GM18870 (cell line): ENCODE results near the gene PTPN13.

Experiments used
- ATAC-seq: cut with Tn5 transposase; IDR thresholded peaks from one replicate; pipeline ENCODE4 v1.9.1; 2021; ENCODE audit warnings: moderate library complexity; ENCODE audit not compliant: unreplicated experiment

Gene PTPN13

DNA sequence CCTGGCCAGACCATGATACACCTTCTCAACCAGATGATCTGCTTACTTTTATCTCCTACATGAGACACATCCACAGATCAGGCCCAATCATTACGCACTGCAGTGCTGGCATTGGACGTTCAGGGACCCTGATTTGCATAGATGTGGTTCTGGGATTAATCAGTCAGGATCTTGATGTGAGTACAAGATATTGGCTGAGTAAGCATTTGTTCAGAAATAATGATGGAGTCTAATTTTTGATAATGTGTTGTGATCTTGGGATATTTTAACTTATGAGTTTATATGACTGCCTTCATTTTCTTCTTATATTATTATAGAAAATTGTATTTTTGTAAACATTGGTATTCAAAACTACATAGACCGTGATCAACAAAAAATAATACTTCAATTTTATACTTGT, 215.7 kb downstream of the PTPN13 start:
- no peak for ATAC-seq

DNA sequence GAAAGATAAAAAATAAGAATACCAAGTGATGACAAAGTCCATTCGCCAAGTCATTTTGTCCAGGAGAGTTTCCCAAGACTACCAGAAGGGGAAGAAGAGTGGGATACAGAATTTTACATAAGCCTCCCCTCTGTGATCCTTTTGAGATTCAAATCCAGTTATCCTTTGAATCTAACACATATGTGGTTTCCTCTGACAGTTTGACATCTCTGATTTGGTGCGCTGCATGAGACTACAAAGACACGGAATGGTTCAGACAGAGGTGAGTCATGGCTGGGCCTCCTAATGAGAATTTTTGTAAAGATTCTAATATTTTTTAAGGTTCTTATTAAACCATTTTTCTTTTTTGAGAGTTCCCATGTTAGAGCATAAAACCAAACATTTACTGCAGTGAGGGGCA, 216.7 kb downstream of the PTPN13 start:
- ATAC-seq: no peak

DNA sequence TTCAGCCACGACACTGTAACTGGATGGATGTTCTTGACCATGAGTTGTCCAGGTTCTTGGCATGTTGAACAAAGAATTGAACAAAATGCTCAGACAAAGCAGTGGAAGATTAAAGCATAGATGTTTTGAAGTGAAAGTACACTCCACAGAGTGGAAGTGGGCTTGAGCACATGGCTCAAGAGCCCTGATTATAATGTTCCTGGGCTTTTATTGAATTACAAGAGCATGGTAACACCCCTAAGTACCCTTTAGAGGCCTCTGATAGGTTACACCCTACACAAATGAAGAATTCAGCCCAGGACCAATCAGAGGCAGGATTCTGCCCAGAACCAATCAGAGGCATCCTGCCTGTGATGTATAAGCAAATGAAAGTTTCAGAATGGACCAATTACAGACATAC, 221.5 kb downstream of the PTPN13 start:
- ATAC-seq: no peak

DNA sequence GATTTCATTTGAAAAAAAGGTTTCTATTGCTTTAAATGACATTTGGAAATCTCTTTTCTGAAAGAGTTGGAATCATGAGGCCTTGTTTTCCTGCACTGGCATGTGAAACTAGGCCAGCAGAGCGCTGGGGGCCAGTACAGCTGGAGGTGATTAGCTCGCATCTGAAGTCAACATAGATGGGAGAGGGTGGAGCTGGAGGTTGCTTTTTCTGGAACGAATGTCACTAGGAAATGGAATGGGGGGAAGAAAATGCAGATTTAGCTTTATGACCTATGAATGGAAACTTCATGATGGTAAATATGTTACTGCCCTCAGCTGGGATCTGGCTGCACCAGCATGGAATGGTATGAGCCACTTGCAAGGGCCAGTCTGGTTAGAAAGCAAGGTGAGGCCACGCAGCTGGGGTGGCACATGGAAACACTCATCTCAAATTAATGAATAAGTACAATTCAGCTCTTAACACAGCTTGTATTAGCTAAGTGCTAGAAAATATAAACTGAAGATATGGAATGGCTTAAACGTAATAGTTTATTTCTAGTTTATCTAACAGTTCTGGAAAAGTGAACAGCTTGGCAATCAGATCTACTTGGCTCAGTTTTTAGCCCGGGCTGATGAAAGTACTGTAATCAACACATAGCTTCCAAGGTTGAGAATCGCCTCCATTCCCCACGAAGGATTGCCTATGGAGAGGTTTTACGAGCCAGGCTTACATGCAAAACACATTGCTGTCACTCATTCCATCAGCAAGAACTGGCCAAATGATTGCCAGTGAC, 222.6 kb downstream of the PTPN13 start:
- ATAC-seq: no peak

DNA sequence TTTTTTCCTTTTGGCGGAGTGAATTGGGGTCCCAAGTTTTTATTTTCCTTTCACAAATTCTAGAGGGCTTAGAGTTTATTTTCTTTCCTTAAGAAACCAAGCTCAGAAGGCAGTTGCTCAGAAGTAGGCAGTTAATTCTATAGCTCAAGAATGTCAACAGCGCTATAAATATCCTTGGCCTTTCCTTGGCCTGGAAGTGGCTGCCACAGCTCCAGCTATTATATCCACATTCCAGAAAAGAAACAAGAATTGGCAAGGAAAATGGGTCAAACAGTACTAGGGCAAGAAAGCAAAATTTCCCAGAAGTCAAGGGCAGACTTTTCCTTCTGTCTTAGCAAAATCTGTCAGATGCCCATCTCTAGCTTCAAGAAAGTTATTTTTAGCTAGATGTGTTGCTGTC, 224.1 kb downstream of the PTPN13 start:
- no peak for ATAC-seq

DNA sequence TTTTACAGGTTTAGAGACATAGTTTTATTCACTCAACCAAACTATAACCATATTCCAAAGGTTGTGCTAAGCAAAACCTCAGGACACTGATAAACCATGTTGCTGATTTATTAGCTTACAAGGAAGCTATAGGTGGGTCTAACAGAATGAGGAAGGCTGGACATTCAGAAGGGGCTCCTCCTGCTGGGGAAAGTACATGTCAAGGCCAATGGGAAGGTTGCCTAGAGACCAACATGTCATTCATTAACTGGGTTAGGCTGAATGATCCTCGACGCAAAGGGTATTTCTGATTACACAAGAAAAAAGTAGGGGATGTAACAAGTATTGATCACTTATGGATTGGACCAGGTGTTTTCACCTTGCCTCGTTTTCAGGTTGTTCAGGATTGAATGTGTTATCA, 224.7 kb downstream of the PTPN13 start:
- no peak for ATAC-seq

DNA sequence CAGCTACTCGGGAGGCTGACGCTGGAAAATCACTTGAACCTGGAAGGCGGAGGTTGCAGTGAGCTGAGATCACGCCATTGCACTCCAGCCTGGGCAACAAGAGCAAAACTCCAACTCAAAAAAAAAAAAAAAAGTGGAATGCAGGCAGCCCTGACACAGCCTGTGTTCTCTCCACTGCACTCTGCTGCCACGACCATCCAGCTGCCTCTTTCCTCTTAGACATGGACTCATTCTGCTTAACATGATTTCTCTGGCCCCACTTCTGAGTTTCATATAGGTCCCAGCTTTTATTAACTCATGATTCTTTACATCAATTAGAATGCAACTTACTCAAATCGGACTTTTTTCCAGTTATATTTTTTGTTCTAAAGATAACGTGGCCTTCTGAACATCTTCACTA, 225.4 kb downstream of the PTPN13 start:
- no peak for ATAC-seq

DNA sequence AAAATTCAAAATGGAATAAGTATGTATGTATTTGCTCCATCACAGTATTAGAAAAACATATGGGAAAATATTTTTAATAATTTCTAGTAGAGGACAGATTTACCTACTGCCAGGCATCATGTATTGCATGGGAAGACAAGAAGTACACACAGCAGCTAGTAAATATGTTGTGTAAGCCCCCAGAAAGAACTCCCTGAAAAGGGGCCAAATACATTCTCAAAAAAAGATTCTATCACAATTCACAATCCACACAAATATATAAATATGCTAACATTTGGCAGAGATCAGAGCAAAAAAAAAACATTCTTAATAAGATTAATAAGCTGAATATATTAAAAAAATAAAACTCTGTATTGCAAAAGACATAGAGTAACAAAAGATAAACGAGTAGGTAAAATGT, 227.0 kb downstream of the PTPN13 start:
- no peak for ATAC-seq

DNA sequence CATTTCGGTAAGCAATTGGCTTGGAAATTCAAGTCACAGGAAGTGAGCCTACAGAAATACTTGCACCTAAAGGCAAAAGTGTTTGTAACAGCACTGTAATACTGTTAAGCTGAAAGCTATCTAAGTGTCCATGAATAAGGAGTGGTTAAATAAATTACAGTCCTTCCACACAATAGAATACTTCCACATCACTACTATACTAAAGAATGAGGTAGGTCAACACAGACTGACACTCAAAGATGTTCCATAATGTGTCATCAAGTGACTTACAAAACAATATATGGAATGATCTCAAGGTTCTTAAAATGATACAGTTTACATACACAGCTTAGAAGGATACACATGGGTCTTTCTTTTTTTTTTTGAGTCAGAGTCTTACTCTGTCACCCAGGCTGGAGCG, 228.0 kb downstream of the PTPN13 start:
- no peak for ATAC-seq

DNA sequence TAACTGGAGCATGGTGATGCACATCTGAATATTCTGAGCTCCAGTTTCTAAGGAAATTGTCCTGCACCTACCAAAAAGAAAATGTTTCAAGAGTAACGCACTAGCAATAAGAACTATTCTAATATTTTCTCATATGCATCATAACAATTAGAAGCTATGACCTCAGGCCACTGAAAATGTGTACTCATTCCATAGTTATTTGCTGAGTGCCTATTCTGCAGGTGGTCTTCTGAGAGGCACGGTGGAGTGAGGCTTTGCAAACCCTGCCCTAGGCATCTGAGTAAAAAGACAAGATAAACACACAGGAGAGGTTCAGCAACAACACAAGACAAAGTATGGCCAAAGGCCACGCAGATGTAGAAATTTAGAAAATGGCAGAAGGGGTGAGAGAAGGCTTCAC, 231.4 kb downstream of the PTPN13 start:
- ATAC-seq: no peak

DNA sequence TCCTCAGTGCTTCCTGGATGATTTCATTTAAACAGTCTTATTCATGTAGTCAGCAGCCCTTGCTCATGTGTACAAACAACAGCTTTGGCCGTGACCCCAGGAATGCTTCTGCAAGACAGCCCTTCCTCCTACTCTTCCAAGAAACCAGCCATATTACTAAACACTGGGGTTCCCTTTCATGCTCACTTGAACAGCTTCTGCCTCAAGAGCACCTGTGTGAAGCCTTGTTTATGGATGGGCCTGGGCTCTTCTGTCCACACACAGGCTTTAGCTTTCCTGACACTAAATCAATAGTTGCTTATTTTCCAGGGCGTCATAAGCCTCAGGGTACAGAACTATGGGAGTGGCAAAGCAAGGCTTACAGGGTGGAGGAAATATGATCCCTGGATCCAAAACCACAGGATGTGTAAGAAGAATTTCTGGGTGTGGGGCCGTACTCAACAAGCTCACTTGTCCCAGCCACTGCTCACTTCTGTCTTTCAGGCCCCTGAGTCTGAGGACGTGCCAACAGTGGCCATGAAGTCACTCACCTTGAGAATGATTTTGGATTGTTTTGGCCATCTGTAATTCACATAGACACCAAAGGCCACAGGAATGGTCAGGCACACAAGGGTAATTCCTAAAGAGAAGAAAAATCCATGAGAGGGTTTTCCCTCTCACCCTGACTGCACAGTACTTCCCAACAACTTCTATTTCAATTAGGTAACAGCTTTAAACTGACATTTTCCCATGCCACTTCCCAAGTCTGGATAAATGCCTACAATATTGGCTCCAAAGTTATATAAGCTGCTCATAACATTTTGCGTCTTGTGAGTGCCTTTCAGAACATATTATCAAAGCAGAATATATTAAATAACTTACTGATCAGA, 237.4 kb downstream of the PTPN13 start:
- no peak for ATAC-seq

DNA sequence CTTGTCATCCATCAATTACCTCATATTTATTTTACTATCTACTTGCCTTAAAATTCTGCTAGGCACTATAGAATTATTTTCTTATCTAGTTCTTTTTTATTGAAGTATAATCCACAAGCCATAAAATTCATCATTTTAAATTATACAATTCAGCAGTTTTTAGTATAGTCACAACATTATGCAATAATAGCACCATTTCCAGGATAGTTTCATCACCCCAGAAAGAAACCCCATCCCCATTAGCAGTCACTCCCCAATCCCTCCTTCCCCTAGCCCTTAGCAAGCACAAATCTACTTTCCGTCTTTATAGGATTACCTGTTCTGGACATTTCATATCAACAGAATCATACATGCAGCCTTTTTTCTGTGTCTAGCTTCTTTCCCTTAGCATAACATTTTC, 239.5 kb downstream of the PTPN13 start:
- no peak for ATAC-seq

DNA sequence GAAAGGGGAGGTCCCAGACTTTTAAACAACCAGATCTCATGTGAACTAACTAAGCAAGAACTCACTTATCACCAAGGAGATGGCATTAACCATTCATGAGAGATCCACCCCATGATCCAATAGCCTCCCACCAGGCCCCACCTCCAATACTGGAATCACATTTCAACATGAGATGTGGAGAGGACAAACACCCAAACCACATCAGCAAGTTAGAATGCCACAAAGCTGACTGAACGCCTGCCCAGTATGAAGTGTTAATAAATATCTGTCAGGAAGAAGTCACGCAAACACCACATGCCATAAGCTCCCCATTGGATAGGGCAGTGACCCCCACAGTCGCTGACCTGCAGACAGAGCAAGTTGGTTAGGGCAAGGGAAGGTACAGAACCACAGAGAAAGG, 240.8 kb downstream of the PTPN13 start:
- ATAC-seq: no peak

DNA sequence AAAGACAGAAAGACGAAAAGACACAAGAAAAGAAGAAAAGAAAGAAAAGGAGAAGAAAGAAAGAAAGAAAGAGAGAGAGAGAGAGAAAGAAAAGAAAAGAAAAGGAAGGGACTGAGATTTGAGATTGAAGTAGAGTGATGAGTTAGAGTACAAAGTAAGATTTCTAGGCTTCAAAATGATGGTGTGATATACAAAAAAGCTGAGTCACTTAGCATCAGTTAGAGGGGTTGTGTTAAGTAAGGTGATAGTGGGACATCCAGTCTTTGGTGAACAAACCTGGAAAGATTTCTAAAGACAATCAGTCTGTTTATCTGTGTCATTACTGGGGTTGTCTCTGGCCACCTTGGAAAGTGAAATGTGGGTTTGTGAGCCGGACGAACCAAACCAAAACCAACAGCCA, 241.6 kb downstream of the PTPN13 start:
- no peak for ATAC-seq

DNA sequence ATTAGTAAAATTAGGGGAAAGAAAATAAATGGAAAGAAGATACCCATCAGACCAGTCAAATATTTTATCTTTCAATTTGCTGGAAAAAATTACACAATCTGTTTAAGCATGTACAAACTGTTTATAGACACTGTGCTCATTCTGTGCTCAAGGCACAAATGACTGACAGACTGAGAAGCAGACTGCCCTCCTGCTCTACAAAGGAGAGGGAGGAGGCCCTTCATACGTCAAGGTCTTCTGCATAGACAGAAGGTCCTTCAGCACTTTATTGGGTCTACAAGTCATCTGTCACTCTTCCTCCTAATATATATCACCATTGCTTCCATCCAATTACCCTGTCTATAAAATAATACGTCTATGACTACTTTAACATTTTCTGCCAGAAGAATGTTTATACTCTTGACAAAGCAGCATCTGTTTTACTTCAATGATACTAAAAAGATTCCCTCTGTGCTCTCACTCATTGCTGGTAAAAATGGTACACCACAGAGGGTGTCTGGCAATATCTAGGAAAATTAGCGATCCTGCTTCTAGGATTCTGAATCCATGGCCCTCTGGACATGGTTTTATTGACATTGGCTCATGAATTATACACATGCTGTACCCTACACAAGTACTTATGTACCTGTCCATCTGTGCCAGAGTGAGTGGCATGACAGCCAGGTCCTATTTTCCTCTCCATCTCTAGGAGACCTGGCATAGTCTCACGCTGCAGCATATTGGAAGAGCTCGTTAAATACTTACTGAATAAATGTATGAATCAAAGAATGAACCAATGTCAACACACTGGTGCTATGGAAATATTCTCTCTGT, 243.8 kb downstream of the PTPN13 start:
- no peak for ATAC-seq

DNA sequence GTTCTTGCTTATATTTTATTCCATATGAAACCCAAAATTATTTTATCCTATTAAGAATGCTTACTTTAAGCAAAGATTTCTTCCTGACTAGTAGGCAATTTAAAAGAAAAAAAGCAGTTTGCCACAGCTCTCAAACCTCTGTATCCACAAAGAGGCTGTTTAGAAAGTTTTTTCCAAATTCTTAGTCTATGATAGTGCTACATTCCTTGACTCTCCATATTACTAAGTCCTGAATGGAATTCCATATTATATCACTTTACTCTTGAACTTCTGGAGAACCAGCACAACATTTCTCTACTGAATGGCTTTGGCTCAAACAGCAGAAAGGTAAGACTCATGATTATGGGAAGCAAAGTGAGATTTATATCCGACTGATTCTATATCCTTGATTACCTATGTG, 246.7 kb downstream of the PTPN13 start:
- no peak for ATAC-seq

DNA sequence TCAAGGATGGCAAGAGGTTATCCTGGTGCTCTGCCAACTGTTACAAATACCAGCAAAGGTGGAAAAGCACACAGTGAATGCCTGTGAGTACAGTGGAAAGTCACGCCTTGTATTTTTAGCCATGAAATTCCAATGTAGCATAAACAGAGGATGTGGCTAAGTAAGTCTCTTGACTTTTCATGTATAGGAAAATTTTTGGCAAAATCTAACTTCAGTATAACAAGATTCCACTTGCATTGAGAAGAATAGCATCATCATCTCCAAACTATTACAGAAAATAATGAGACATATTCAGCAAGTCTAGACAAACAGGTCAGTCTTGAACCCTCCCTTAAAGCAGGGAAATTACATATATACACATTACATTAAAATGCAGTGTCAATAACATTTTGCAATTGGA, 247.2 kb downstream of the PTPN13 start:
- ATAC-seq: no peak

DNA sequence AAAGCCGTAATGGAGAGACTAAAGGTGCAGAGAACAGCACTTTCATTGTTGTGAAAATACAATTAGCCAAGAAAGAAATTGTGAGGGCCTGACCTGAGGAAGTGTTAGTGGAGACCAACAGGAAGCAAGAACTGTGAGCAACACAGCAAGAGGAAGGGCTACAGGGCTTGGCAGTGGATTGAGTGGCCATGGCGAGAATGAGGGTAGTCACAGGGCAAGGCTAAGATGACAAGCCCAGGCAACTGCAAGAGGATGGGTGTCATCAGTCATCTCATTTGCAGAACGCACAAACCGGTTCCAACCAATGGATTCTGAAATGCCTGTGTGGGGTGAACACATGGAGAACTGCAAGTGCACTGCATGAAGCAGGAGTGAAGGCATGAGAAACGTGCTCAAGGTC, 251.5 kb downstream of the PTPN13 start:
- ATAC-seq: no peak

DNA sequence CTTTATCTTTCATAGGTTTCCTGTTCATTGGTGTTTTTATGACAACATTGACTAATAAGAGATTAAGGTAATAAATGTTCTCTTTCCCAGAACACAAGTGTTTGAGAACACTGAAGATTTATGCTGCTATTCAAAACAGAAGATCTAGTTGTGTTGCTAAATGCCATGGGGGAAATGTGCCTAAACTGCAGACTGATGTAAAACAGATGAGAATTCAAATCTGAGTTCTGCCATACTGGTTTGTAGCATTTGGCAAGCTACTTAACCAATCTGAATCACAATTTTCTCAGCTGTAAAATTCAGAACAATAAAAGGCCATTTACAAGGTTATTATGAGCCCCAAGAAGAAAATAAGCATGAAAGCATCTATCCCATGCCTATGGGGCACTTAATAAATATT, 252.8 kb downstream of the PTPN13 start:
- ATAC-seq: no peak

DNA sequence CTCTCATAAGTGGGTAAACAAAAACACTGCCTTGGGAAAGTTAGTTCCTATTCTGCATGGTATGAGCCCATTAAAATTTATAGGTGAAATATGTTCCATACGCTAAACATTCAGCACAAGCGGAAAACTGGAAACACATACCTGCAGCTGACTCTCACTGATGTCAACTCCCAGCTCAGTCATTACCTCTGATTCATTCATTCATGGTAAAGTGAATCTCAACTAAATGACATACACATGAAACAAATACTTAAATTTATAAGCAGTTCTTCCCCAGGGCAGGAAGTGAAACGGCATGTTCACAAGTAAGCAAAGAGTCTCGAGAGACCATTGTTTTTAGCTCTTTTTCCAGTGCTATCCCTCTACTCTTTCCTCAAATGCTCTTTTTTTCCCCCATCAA, 253.5 kb downstream of the PTPN13 start:
- ATAC-seq: no peak

DNA sequence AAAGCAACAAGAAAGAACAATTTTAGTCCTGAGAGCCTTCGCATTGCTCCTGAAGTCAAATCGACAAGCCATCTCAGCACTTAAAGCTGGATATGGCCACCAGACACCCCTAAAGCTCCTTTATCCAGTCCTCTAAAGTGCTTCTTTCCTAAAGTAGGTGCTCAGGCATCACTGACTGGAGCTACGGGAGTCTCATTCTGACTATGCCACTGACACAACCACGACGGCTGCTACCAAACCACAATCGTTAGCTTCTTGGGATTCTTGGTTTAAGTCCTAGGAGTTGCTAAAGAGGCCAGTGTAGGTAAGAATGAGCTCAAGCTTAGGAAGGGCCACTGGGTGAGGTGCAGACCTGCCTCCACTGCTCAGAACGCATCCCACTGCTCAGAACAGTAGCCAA, 254.0 kb downstream of the PTPN13 start:
- no peak for ATAC-seq
